ENCODE results near the gene CANT1.

The CANT1 gene

DNA sequence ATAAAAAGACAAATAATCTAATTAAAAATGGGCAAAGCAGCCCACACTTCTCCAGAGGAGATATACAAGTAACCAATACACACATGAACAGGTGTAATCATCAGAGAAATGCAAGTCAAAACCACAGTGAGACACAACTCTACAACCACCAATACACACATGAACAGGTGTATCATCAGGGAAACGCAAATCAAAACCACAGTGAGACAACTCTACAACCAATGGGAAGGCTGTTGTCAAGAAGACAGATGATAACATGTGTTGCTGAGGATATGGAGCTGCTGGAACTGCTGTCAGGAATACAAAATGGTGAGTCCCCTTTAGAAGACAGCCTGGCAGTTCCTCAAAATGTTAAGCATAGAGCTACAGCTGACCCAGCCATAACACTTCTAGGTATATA, 42.6 kb upstream of the CANT1 start:
- Mint-ChIP-seq H3K4me3 (no peak overlapping the region), H3K9me3 (peaks cover 28% of the 10 kb centered on the region), H3K36me3 (ENCODE audit: low read depth) (no peaks in the 10 kb centered on the region), H3K4me1 (peaks cover 2% of the 10 kb centered on the region), H3K27me3 (ENCODE audit: low read depth) (peaks cover 47% of the 10 kb centered on the region), H3K27ac (no peak overlapping the region)
- TF ChIP-seq, protein P1, sequence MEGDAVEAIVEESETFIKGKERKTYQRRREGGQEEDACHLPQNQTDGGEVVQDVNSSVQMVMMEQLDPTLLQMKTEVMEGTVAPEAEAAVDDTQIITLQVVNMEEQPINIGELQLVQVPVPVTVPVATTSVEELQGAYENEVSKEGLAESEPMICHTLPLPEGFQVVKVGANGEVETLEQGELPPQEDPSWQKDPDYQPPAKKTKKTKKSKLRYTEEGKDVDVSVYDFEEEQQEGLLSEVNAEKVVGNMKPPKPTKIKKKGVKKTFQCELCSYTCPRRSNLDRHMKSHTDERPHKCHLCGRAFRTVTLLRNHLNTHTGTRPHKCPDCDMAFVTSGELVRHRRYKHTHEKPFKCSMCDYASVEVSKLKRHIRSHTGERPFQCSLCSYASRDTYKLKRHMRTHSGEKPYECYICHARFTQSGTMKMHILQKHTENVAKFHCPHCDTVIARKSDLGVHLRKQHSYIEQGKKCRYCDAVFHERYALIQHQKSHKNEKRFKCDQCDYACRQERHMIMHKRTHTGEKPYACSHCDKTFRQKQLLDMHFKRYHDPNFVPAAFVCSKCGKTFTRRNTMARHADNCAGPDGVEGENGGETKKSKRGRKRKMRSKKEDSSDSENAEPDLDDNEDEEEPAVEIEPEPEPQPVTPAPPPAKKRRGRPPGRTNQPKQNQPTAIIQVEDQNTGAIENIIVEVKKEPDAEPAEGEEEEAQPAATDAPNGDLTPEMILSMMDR (IDR thresholded peaks at IDR 0.05; ENCODE audit: unreplicated experiment in 3 of 3), result no peak

DNA sequence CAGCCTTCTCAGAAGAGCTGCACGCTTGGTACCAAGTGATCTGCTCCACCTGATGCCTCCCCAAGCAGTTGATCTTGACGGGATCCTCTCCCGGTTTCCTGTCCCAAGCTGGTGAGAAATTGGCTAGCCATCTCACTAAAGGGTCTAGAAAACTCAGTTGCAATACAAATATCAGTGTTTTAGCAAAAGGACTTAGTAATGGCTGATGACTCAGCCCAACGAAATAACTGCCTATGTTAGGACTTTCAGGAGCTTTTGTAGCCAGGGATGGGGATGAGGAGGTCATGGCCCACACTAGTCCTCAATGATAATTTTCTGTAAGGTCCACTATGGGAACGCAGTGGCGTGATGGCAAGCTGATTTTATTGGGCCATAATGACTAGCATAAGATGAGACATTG, 41.7 kb upstream of the CANT1 start:
- no peak overlapping the region for H3K4me3 Mint-ChIP-seq
- H3K4me1 Mint-ChIP-seq, result peaks cover 11% of the 10 kb centered on the region
- no peaks in the 10 kb centered on the region for H3K36me3 Mint-ChIP-seq (ENCODE audit: low read depth)
- peaks cover 28% of the 10 kb centered on the region for H3K9me3 Mint-ChIP-seq
- TF ChIP-seq, protein P1 (IDR thresholded peaks at IDR 0.05; ENCODE audit: unreplicated experiment in 3 of 3), result no peak
- H3K27ac Mint-ChIP-seq, result no peak overlapping the region
- H3K27me3 Mint-ChIP-seq (ENCODE audit: low read depth), result peaks cover 56% of the 10 kb centered on the region

DNA sequence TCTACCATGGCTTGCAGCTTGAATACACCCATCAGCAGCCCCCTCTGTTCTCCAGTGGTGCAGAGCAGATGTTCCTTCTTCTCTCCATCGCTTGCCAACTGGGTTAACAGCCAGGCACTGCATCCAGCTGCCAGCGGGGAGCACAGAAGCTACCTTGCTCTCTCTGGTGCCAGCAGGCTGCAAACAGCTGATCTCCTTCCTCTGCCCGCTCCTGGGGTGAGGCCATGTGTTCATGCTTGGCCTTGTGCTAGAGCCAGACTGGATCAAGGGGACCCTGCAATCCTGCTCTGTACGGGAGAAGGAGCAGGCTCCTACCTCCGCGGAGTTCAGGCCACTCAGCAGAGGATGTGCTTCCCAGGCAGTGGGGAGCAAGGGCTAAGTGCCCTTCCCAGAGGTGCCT, 41.0 kb upstream of the CANT1 start:
- peaks cover 62% of the 10 kb centered on the region for H3K27me3 Mint-ChIP-seq (ENCODE audit: low read depth)
- H3K36me3 Mint-ChIP-seq (ENCODE audit: low read depth), result no peaks in the 10 kb centered on the region
- no peak overlapping the region for H3K4me3 Mint-ChIP-seq
- H3K9me3 Mint-ChIP-seq, result peaks cover 27% of the 10 kb centered on the region
- H3K27ac Mint-ChIP-seq, result no peak overlapping the region
- TF ChIP-seq, protein P1 (IDR thresholded peaks at IDR 0.05; ENCODE audit: unreplicated experiment in 3 of 3), result no peak
- peaks cover 18% of the 10 kb centered on the region for H3K4me1 Mint-ChIP-seq

DNA sequence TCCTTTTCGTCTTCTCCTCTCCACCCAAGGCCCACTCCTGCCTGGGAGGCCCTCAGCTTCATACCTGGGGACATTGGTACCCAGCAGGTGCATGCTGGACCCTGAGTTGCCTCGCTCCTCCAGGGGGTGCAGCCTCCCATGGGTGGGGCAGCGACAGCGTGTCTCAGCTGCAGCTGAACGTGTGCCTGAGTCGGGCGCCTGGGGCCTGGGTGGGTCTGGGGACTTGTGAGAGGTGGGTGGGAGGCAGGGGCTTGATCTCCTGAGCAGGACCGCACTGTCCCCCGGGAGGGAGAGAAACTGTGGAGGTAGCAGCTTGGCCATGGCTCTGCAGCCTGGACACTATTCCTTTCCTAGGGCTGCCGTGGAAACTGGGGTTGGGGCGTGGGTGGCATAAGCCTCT, 40.3 kb upstream of the CANT1 start:
- TF ChIP-seq, protein P1 (IDR thresholded peaks at IDR 0.05; ENCODE audit: unreplicated experiment in 3 of 3), result no peak
- H3K4me3 Mint-ChIP-seq, result no peak overlapping the region

DNA sequence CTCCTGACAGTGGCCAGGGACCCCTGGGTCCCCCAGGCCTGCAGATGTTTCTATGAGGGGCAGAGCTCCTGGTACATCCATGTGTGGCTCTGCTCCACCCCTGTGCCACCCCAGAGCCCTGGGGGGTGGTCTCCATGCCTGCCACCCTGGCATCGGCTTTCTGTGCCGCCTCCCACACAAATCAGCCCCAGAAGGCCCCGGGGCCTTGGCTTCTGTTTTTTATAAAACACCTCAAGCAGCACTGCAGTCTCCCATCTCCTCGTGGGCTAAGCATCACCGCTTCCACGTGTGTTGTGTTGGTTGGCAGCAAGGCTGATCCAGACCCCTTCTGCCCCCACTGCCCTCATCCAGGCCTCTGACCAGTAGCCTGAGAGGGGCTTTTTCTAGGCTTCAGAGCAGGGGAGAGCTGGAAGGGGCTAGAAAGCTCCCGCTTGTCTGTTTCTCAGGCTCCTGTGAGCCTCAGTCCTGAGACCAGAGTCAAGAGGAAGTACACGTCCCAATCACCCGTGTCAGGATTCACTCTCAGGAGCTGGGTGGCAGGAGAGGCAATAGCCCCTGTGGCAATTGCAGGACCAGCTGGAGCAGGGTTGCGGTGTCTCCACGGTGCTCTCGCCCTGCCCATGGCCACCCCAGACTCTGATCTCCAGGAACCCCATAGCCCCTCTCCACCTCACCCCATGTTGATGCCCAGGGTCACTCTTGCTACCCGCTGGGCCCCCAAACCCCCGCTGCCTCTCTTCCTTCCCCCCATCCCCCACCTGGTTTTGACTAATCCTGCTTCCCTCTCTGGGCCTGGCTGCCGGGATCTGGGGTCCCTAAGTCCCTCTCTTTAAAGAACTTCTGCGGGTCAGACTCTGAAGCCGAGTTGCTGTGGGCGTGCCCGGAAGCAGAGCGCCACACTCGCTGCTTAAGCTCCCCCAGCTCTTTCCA, 39.5 kb upstream of the CANT1 start:
- Mint-ChIP-seq H3K27ac (no peak overlapping the region), H3K9me3 (peaks cover 19% of the 10 kb centered on the region), H3K4me1 (peaks cover 18% of the 10 kb centered on the region), H3K4me3 (no peak overlapping the region), H3K36me3 (ENCODE audit: low read depth) (no peaks in the 10 kb centered on the region), H3K27me3 (ENCODE audit: low read depth) (peaks cover 69% of the 10 kb centered on the region)
- TF ChIP-seq, protein P1 (IDR thresholded peaks at IDR 0.05; ENCODE audit: unreplicated experiment in 3 of 3), result no peak

More for the DNA sequence above, 40.3 kb upstream of the CANT1 start:
- H3K27ac Mint-ChIP-seq, result no peak overlapping the region
- no peaks in the 10 kb centered on the region for H3K36me3 Mint-ChIP-seq (ENCODE audit: low read depth)
- peaks cover 24% of the 10 kb centered on the region for H3K9me3 Mint-ChIP-seq
- peaks cover 18% of the 10 kb centered on the region for H3K4me1 Mint-ChIP-seq
- peaks cover 63% of the 10 kb centered on the region for H3K27me3 Mint-ChIP-seq (ENCODE audit: low read depth)
